ENCODE measurements around the gene MUTYH. TPM values are rescaled to one million over a fixed set of nuclear protein-coding genes. Genes with fewer than 3 reads are reported as not detected.

Gene MUTYH
- polyA plus RNA-seq, 2 of the 4 experiments (the other 2 are of a cell fraction), result 9.0 to 12.4 TPM

- ChIA-PET CTCF (interaction anchor here (0.8 to 17.3 kb wide), 13 partner anchors 14 to 506 kb away, joined by 3 to 488 read pairs (median 4); partner anchors contain the start of genes HECTD3 and UROD), POLR2A (no interaction called here)
- 0% methylated on average over 1 of the region's 1 CpG for WGBS (ENCODE audit: missing lambda C conversion rate)
- H3K4me2 ChIP-seq, result no peak overlapping the region
- H3K27ac ChIP-seq, result no peak overlapping the region
- H3K4me3 ChIP-seq, result no peak overlapping the region
- FAIRE-seq (no peak), DNase-seq (ENCODE audit: low read depth in 1 of 2, low spot score in 1 of 2) (no peak), ATAC-seq (no peak)
- peaks cover under 1% of the 10 kb centered on the region; the same call in 1 of the 3 replicates for H3K4me1 ChIP-seq
- TF ChIP-seq HDAC2 (IDR thresholded peaks at IDR 0.05) (no peak), SREBF2 (IDR thresholded peaks at IDR 0.05) (no peak), TP53 (CRISPR knock-in tag; IDR thresholded peaks at IDR 0.05) (no peak), NPAS2 (CRISPR knock-in tag; IDR thresholded peaks at IDR 0.05; ENCODE audit: borderline replicate concordance) (no peak), NFE2L2 (conservative IDR thresholded peaks at IDR 0.05; ENCODE audit: low read length) (no peak), CHD2 (IDR thresholded peaks at IDR 0.05; ENCODE audit: low read length, partially characterized antibody) (no peak), ZNF302 (CRISPR knock-in tag; IDR thresholded peaks at IDR 0.05) (no peak), RCOR1 (IDR thresholded peaks at IDR 0.05; ENCODE audit: low read depth, low read length) (no peak), HOXB13 (CRISPR knock-in tag; IDR thresholded peaks at IDR 0.05; ENCODE audit: low read depth) (no peak)
- TF ChIP-seq, protein P1, sequence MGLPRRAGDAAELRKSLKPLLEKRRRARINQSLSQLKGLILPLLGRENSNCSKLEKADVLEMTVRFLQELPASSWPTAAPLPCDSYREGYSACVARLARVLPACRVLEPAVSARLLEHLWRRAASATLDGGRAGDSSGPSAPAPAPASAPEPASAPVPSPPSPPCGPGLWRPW (IDR thresholded peaks at IDR 0.05), result no peak
- no peaks in the 10 kb centered on the region for H3K9me3 ChIP-seq
These were observed 40.9 kb downstream of the MUTYH start for GRCh38 chr1:45299296-45299695.

- no peak overlapping the region for H3K27ac ChIP-seq
- 60% methylated on average over 8 of the region's 8 CpGs for WGBS (ENCODE audit: missing lambda C conversion rate)
- ChIA-PET POLR2A (no interaction called here), CTCF (interaction anchor here (1.1 to 17.3 kb wide), 3 partner anchors 20 to 286 kb away, joined by 3 to 488 read pairs (median 3); partner anchors contain the start of genes HECTD3 and UROD)
- DNase-seq (ENCODE audit: low read depth in 1 of 2, low spot score in 1 of 2) (no peak), ATAC-seq (no peak), FAIRE-seq (no peak)
- TF ChIP-seq CHD2 (IDR thresholded peaks at IDR 0.05; ENCODE audit: low read length, partially characterized antibody), result no peak
- TF ChIP-seq HDAC2 (IDR thresholded peaks at IDR 0.05), result no peak
- TF ChIP-seq MAX (IDR thresholded peaks at IDR 0.05), result no peak
- no peak for TF ChIP-seq ZSCAN20 (CRISPR knock-in tag; IDR thresholded peaks at IDR 0.05)
- TF ChIP-seq KDM1A (IDR thresholded peaks at IDR 0.05; ENCODE audit: low read depth), result no peak
- TF ChIP-seq JUN (IDR thresholded peaks at IDR 0.05), result no peak
- no peak for TF ChIP-seq JUNB (IDR thresholded peaks at IDR 0.05)
- no peak for TF ChIP-seq POLR2A (IDR thresholded peaks at IDR 0.05; ENCODE audit: low read length)
- TF ChIP-seq SREBF2 (IDR thresholded peaks at IDR 0.05), result no peak
- TF ChIP-seq MAZ (IDR thresholded peaks at IDR 0.05; ENCODE audit: borderline replicate concordance, low read depth, low read length), result no peak
- TF ChIP-seq ZC3H11A (IDR thresholded peaks at IDR 0.05), result no peak
- TF ChIP-seq CBX2 (IDR thresholded peaks at IDR 0.05; ENCODE audit: borderline replicate concordance, low read depth), result no peak
- TF ChIP-seq, protein P2, sequence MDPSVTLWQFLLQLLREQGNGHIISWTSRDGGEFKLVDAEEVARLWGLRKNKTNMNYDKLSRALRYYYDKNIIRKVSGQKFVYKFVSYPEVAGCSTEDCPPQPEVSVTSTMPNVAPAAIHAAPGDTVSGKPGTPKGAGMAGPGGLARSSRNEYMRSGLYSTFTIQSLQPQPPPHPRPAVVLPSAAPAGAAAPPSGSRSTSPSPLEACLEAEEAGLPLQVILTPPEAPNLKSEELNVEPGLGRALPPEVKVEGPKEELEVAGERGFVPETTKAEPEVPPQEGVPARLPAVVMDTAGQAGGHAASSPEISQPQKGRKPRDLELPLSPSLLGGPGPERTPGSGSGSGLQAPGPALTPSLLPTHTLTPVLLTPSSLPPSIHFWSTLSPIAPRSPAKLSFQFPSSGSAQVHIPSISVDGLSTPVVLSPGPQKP (IDR thresholded peaks at IDR 0.05; ENCODE audit: low read depth, low read length), result no peak
- TF ChIP-seq RCOR1 (IDR thresholded peaks at IDR 0.05; ENCODE audit: low read depth, low read length), result no peak
- no peak for TF ChIP-seq ZNF302 (CRISPR knock-in tag; IDR thresholded peaks at IDR 0.05)
- TF ChIP-seq, protein P3, sequence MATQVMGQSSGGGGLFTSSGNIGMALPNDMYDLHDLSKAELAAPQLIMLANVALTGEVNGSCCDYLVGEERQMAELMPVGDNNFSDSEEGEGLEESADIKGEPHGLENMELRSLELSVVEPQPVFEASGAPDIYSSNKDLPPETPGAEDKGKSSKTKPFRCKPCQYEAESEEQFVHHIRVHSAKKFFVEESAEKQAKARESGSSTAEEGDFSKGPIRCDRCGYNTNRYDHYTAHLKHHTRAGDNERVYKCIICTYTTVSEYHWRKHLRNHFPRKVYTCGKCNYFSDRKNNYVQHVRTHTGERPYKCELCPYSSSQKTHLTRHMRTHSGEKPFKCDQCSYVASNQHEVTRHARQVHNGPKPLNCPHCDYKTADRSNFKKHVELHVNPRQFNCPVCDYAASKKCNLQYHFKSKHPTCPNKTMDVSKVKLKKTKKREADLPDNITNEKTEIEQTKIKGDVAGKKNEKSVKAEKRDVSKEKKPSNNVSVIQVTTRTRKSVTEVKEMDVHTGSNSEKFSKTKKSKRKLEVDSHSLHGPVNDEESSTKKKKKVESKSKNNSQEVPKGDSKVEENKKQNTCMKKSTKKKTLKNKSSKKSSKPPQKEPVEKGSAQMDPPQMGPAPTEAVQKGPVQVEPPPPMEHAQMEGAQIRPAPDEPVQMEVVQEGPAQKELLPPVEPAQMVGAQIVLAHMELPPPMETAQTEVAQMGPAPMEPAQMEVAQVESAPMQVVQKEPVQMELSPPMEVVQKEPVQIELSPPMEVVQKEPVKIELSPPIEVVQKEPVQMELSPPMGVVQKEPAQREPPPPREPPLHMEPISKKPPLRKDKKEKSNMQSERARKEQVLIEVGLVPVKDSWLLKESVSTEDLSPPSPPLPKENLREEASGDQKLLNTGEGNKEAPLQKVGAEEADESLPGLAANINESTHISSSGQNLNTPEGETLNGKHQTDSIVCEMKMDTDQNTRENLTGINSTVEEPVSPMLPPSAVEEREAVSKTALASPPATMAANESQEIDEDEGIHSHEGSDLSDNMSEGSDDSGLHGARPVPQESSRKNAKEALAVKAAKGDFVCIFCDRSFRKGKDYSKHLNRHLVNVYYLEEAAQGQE (IDR thresholded peaks at IDR 0.05), result no peak
- no peak for TF ChIP-seq FOXS1 (CRISPR knock-in tag; IDR thresholded peaks at IDR 0.05)
- TF ChIP-seq MAFK (IDR thresholded peaks at IDR 0.05; ENCODE audit: partially characterized antibody), result no peak
- no peak for TF ChIP-seq HMGXB4 (CRISPR knock-in tag; IDR thresholded peaks at IDR 0.05; ENCODE audit: borderline replicate concordance)
- H3K4me2 ChIP-seq, result no peak overlapping the region
- H3K4me3 ChIP-seq, result no peak overlapping the region
- no peaks in the 10 kb centered on the region for H3K4me1 ChIP-seq
- no peaks in the 10 kb centered on the region for H3K9me3 ChIP-seq
These were observed 42.4 kb downstream of the MUTYH start for GRCh38 chr1:45297666-45298356.

Data from A549 (cell line).